HG02798 (cell line): Measurements from ENCODE around the gene RBPJ.
"Not testable (repeated sequence)": the region's sequence is repeated elsewhere in the genome, so short reads cannot be mapped to it uniquely, and the experiment has no call there.

Experiments
- ATAC-seq: cut with Tn5 transposase; IDR thresholded peaks from one replicate; pipeline ENCODE4 v1.9.1; 2021; ENCODE audit warnings: mild to moderate bottlenecking; ENCODE audit not compliant: unreplicated experiment, poor library complexity

The RBPJ gene

GRCh38 chr4:26331380-26331950 is 10.7 kb downstream of the RBPJ start:
- ATAC-seq, result no peak

GRCh38 chr4:26334366-26334765 is 13.6 kb downstream of the RBPJ start:
- ATAC-seq, result no peak

- no peak for ATAC-seq
These were observed 16.8 kb downstream of the RBPJ start for GRCh38 chr4:26337612-26338011.

- ATAC-seq, result no peak
These were observed 21.7 kb downstream of the RBPJ start for GRCh38 chr4:26342328-26343037.

GRCh38 chr4:26343038-26343398 is 22.2 kb downstream of the RBPJ start:
- ATAC-seq, result no peak

GRCh38 chr4:26344901-26345564 is 24.2 kb downstream of the RBPJ start:
- no peak for ATAC-seq

- ATAC-seq, result no peak
These were observed 24.7 kb downstream of the RBPJ start for GRCh38 chr4:26345565-26345938.

- no peak for ATAC-seq
These were observed 25.4 kb downstream of the RBPJ start for GRCh38 chr4:26346203-26346620.

GRCh38 chr4:26349496-26349895 is 28.7 kb downstream of the RBPJ start:
- ATAC-seq, result no peak

GRCh38 chr4:26351685-26352084 is 30.9 kb downstream of the RBPJ start:
- peak; percentile 29 for ATAC-seq

GRCh38 chr4:26354491-26354890 is 33.7 kb downstream of the RBPJ start:
- ATAC-seq, result no peak

GRCh38 chr4:26355392-26356052 is 34.7 kb downstream of the RBPJ start:
- ATAC-seq, result no peak

- ATAC-seq, result peak; percentile 59
These were observed 35.3 kb downstream of the RBPJ start for GRCh38 chr4:26356081-26356501.

- not testable (repeated sequence) for ATAC-seq
These were observed 38.7 kb downstream of the RBPJ start for GRCh38 chr4:26359521-26359920.

- no peak for ATAC-seq
These were observed 39.5 kb downstream of the RBPJ start for GRCh38 chr4:26360273-26360672.

GRCh38 chr4:26360864-26361263 is 40.0 kb downstream of the RBPJ start:
- ATAC-seq, result no peak

GRCh38 chr4:26361297-26361696 is 40.5 kb downstream of the RBPJ start:
- ATAC-seq, result no peak

- no peak for ATAC-seq
These were observed 42.1 kb downstream of the RBPJ start for GRCh38 chr4:26362745-26363439.

GRCh38 chr4:26365537-26366150 is 44.8 kb downstream of the RBPJ start:
- no peak for ATAC-seq

GRCh38 chr4:26367811-26368210 is 47.0 kb downstream of the RBPJ start:
- ATAC-seq, result no peak
